Measurements from ENCODE around the gene MAP6D1. TPM values are rescaled to one million over a fixed set of nuclear protein-coding genes. Genes with fewer than 3 reads are reported as not detected.

MAP6D1 gene
- polyA plus RNA-seq, 1 donor, result 0.88 TPM

Other genes with a start within 250 kb of the MAP6D1 start
- gene KLHL24, start 190.0 kb downstream of the MAP6D1 start, polyA plus RNA-seq (ENCODE audit: insufficient read length), result 56.6 TPM
- 44.6 TPM for gene YEATS2, start 127.8 kb downstream of the MAP6D1 start, polyA plus RNA-seq (ENCODE audit: insufficient read length)
- gene PARL, start 59.3 kb upstream of the MAP6D1 start, polyA plus RNA-seq (ENCODE audit: insufficient read length), result 60.0 TPM
- gene ABCC5, start 192.3 kb upstream of the MAP6D1 start, polyA plus RNA-seq (ENCODE audit: insufficient read length), result 68.0 TPM
- gene HTR3D, start 206.2 kb upstream of the MAP6D1 start, polyA plus RNA-seq (ENCODE audit: insufficient read length), result not detected
- not detected for gene HTR3C, start 227.5 kb upstream of the MAP6D1 start, polyA plus RNA-seq (ENCODE audit: insufficient read length)